Breast epithelium (tissue), 3 donors: ENCODE results near the gene MRAS.

Experiments used
- CTCF ChIP-seq, 3 donors: fragments of 450-650 bp; IDR thresholded peaks; one replicate each; pipeline ENCODE4 v1.5.1; 2016 to 2017; ENCODE audit warnings: antibody characterized with exemption in 3 of 3, mild to moderate bottlenecking in 3 of 3, moderate library complexity in 3 of 3
- POLR2A ChIP-seq: fragments of 450-650 bp; IDR thresholded peaks from one replicate; pipeline ENCODE4 v1.6.1; 2016; ENCODE audit warnings: antibody characterized with exemption, mild to moderate bottlenecking, moderate library complexity
- POLR2AphosphoS5 ChIP-seq, 3 donors: sonication (generic); formaldehyde crosslinking; IDR thresholded peaks; one replicate each; pipeline ENCODE4 v1.6.1; 2017; ENCODE audit warnings: antibody characterized with exemption in 3 of 3

- no peak for TF ChIP-seq CTCF (IDR thresholded peaks at IDR 0.05)
- no peak for TF ChIP-seq POLR2A
- TF ChIP-seq POLR2AphosphoS5 (IDR thresholded peaks at IDR 0.05), result no peak
These were observed 17.1 kb upstream of the MRAS start for GRCh38 chr3:138331143-138331894.
